Pancreas (tissue), 10 donors: ENCODE data around the gene MYL4. TPM values are rescaled to one million over a fixed set of nuclear protein-coding genes. Genes with fewer than 3 reads are reported as not detected.

Source experiments
- ATAC-seq, 4 donors: fragments of 200-7000 bp; cut with Tn5 transposase; one replicate each; pipeline versions ENCODE4 v1.8.0 to v1.9.1; 2020; ENCODE audit warnings: mild to moderate bottlenecking in 4 of 4, moderate library complexity in 4 of 4
- DNase-seq, 6 donors: peaks; one replicate each; pipeline ENCODE4 v3.0.0-alpha.2; 2020
- FAIRE-seq: peaks from 2 replicates; lab custom pipeline; 2012; peaks lifted over from hg19 to GRCh38; lab: Jason Lieb, UNC
- H3K27ac ChIP-seq, 4 donors: fragments of 200-600 bp; sonication (generic); 1 replicate in 3 of 4; 2 replicates in 1 of 4; pipeline versions ENCODE4 v1.5.0 to v1.8.0; 2020
- H3K27me3 ChIP-seq, 4 donors: fragments of 200-600 bp; one replicate each; pipeline ENCODE4 v1.8.0; 2021
- H3K36me3 ChIP-seq, 3 donors: fragments of 200-600 bp; sonication (generic) in 1 of 3; one replicate each; pipeline versions ENCODE4 v1.5.0 to v1.8.0; 2020 to 2021
- H3K4me1 ChIP-seq, 3 donors: fragments of 200-600 bp; one replicate each; pipeline ENCODE4 v1.8.0; 2021
- H3K4me3 ChIP-seq, 4 donors: fragments of 200-600 bp; sonication (generic) in 2 of 4; one replicate each; pipeline versions ENCODE4 v1.5.0 to v1.8.0; 2020 to 2021
- H3K9me3 ChIP-seq, 4 donors: fragments of 200-600 bp; one replicate each; pipeline ENCODE4 v1.8.0; 2021
- CTCF ChIP-seq, 4 donors: fragments of 200-600 bp; sonication (generic) in 3 of 4; IDR thresholded peaks; one replicate each; pipeline versions ENCODE4 v1.5.0 to v1.8.0; 2021; ENCODE audit warnings: antibody characterized with exemption in 4 of 4
- WGBS, 2 donors: extraction: QIAGEN DNeasy Blood & Tissue Kit; methylation state at CpG; one replicate each; pipeline ENCODE4 v1.1.7; 2013; 5-methylcytosine and 5-hydroxymethylcytosine counted together
- intact Hi-C, 3 donors: fragments of 100-400 bp; cut with DNase I; formaldehyde crosslinking; loops; one replicate each; pipeline versions ENCODE4 v1.11.1 to v1.14.2; 2022
- polyA plus RNA-seq, 2 donors: library from polyadenylated mRNA; stranded (reverse); fragments of 200-250 nt; gene quantifications; one replicate each; pipeline ENCODE4 v1.2.3, GENCODE V29; 2013
- total RNA-seq, 6 donors: library from RNA; stranded (reverse); fragmentation: NEBNext Ultra II Directional in 4 of 6; extraction: Animal tissue kit (Norgen Biotek cat#: 25700) in 4 of 6; gene quantifications; one replicate each; pipeline versions ENCODE4 v1.2.1 to v1.2.4, GENCODE V29; 2021 to 2023
- donor health status: healthy with polysubstance abuse.
- donor health status: DM: no; HTN: no; CAD: no; lungs with moderate emphysema.
- donor health status: DM: no; HTN: no; CAD: no.
- donor health status: control.
- donor health status: control.
- donor health status: Bipolar disorder and iron deficiency.
- donor health status: DM: yes; HTN: yes; CAD: no.
- donor health status: DM: no; HTN: no; CAD: no.
- donor health status: DM: no; HTN: no; CAD: no.
- donor health status: DM: yes; HTN: yes; CAD: no.

Gene MYL4
- total and polyA plus RNA-seq, 8 donors, result 0.23 to 0.53 (median 0.28) TPM; not detected in 4

GRCh38 chr17:47207143-47208067 lies 1.7 kb upstream of the MYL4 start:
- 83 to 89% methylated on average over 8 of the region's 8 CpGs for WGBS, 2 donors
- ATAC-seq (no peak), DNase-seq (no peak), FAIRE-seq (no peak)
- TF ChIP-seq CTCF (IDR thresholded peaks at IDR 0.05), result no peak
- H3K4me3 ChIP-seq, result no peak overlapping the region
- peaks cover 3 to 6% (median 6%) of the 10 kb centered on the region in 3 donors for H3K4me1 ChIP-seq
- intact Hi-C loops, result no loop called here
- no peaks in the 10 kb centered on the region for H3K9me3 ChIP-seq
- no peak overlapping the region for H3K27ac ChIP-seq
- no peaks in the 10 kb centered on the region for H3K27me3 ChIP-seq
- no peaks in the 10 kb centered on the region for H3K36me3 ChIP-seq

GRCh38 chr17:47209499-47209898 lies 351 bp downstream of the MYL4 start:
- intact Hi-C loops, result no loop called here
- H3K9me3 ChIP-seq, result no peaks in the 10 kb centered on the region
- ATAC-seq (no peak), FAIRE-seq (no peak), DNase-seq (no peak)
- no peak for TF ChIP-seq CTCF (IDR thresholded peaks at IDR 0.05)
- peaks cover 3 to 6% (median 6%) of the 10 kb centered on the region in 3 donors for H3K4me1 ChIP-seq
- H3K36me3 ChIP-seq, result no peaks in the 10 kb centered on the region
- H3K27me3 ChIP-seq, result no peaks in the 10 kb centered on the region
- no peak overlapping the region for H3K4me3 ChIP-seq
- 89 to 94% methylated on average over 3 of the region's 3 CpGs for WGBS, 2 donors
- no peak overlapping the region for H3K27ac ChIP-seq

- FAIRE-seq (no peak), ATAC-seq (no peak), DNase-seq (no peak)
- H3K27ac ChIP-seq, result no peak overlapping the region
- WGBS, 2 donors, result 55 to 70% methylated on average over 3 of the region's 3 CpGs
- TF ChIP-seq CTCF (IDR thresholded peaks at IDR 0.05), result no peak
- intact Hi-C loops, result no loop called here
- H3K9me3 ChIP-seq, result no peaks in the 10 kb centered on the region
- H3K27me3 ChIP-seq, result no peaks in the 10 kb centered on the region
- no peaks in the 10 kb centered on the region for H3K36me3 ChIP-seq
- peaks cover 3 to 4% (median 4%) of the 10 kb centered on the region in 3 donors for H3K4me1 ChIP-seq
- no peak overlapping the region for H3K4me3 ChIP-seq
Observed at GRCh38 chr17:47210105-47210504, 957 bp downstream of the MYL4 start.

GRCh38 chr17:47210779-47211178 lies 1.6 kb downstream of the MYL4 start:
- no peak overlapping the region for H3K4me3 ChIP-seq

More at GRCh38 chr17:47210779-47211178, 1.6 kb downstream of the MYL4 start:
- Histone ChIP-seq H3K4me1 (no peaks in the 10 kb centered on the region), H3K9me3 (no peaks in the 10 kb centered on the region), H3K36me3 (no peaks in the 10 kb centered on the region), H3K27me3 (no peaks in the 10 kb centered on the region), H3K27ac (no peak overlapping the region)
- no peak for ATAC-seq
- 56 to 73% methylated on average over 2 of the region's 2 CpGs for WGBS, 2 donors
- intact Hi-C loops, result no loop called here
- no peak for FAIRE-seq
- TF ChIP-seq CTCF (IDR thresholded peaks at IDR 0.05), result no peak
- DNase-seq, result no peak
